Natural killer cell treated with Interleukin-12 subunit alpha and Interleukin-12 subunit beta and Interleukin-15 and Interleukin-18, amount 100 ng/mL, for 72 hours (primary cell): Measurements from ENCODE around the gene TPK1. TPM values are rescaled to one million over a fixed set of nuclear protein-coding genes. Genes with fewer than 3 reads are reported as not detected.

Experiments
- ATAC-seq, 2 donors: fragments of 150-1000 bp; cut with Tn5 transposase in 1 of 2; sonication (Bioruptor Pico), chemical (Tn5 transposase) in 1 of 2; 2 replicates each; pipeline ENCODE4 v1.10.0; 2021
- DNase-seq: peaks from one replicate; pipeline ENCODE4 v3.0.0; 2022; ENCODE audit warnings: low spot score
- H3K27ac Mint-ChIP-seq, 2 donors: 1 replicate in 1 of 2; 2 replicates in 1 of 2; pipeline ENCODE4 v1.8.0; 2022; ENCODE audit warnings: mixed read lengths in 2 of 2, mild to moderate bottlenecking in 1 of 2, moderate library complexity in 1 of 2
- H3K27me3 Mint-ChIP-seq, 2 donors: 1 replicate in 1 of 2; 2 replicates in 1 of 2; pipeline ENCODE4 v1.8.0; 2022; ENCODE audit warnings: mixed read lengths in 2 of 2
- H3K36me3 Mint-ChIP-seq: one replicate; pipeline ENCODE4 v1.8.0; 2022; ENCODE audit warnings: mixed read lengths
- H3K4me1 Mint-ChIP-seq, 2 donors: 1 replicate in 1 of 2; 2 replicates in 1 of 2; pipeline ENCODE4 v1.8.0; 2022; ENCODE audit warnings: low read depth in 2 of 2, mixed read lengths in 2 of 2, mild to moderate bottlenecking in 1 of 2
- H3K4me3 Mint-ChIP-seq: one replicate; pipeline ENCODE4 v1.8.0; 2022; ENCODE audit warnings: mixed read lengths
- H3K9me3 Mint-ChIP-seq: 2 replicates; pipeline ENCODE4 v1.8.0; 2022; ENCODE audit warnings: mixed read lengths
- total RNA-seq, 2 donors: library from RNA; stranded (reverse); gene quantifications; one replicate each; pipeline ENCODE4 v1.2.3, GENCODE V29; 2022

Gene TPK1
- total RNA-seq, 2 donors from 2014 or later = 10.7 to 13.0 TPM

DNA sequence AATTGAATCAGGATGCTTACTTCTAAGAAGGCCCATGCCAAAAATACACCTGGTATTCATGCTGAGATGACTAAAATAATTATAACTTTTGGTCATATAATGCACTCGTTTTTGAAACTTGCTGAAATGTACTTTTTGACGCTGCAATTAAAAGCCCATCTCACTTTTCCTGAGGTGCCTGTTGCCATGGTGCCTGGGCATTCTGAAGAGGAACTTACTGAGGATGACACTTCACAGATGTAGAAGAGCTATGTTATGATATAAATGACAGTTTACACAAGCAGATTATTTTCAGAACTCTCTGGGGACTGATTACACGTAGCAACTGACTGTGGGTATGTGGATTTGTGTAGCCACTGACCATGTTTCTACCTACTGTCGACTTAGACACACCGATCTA is 182.4 kb downstream of the TPK1 start:
- H3K27ac Mint-ChIP-seq = no peak overlapping the region
- no peaks in the 10 kb centered on the region for H3K9me3 Mint-ChIP-seq

DNA sequence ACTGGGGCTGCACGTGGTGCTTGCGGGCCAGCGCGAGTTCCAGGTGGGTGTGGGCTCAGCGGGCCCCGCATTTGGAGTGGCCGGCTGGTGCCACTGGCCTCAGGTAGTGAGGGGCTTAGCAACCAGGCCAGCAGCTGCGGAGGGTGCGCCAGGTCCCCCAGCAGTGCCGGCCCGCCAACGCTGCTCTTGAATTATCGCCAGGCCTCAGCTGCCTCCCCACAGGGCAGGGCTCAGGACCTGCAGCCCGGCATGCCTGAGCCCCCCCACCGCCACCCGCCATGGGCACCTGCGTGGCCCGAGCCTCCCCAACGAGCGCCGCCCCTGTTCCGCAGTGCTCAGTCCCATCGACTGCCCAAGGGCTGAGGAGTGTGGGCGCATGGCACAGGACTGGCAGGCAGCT is 185.4 kb downstream of the TPK1 start:
- peaks cover 0 to 15% of the 10 kb centered on the region in 2 donors for H3K4me1 Mint-ChIP-seq
- H3K4me3 Mint-ChIP-seq = no peak overlapping the region
- H3K9me3 Mint-ChIP-seq = no peaks in the 10 kb centered on the region
- no peaks in the 10 kb centered on the region for H3K27me3 Mint-ChIP-seq
- H3K36me3 Mint-ChIP-seq = peaks cover 13% of the 10 kb centered on the region
- no peak for ATAC-seq
- DNase-seq = no peak
- no peak overlapping the region for H3K27ac Mint-ChIP-seq

More for the DNA sequence above, 182.4 kb downstream of the TPK1 start:
- H3K4me3 Mint-ChIP-seq = no peak overlapping the region
- H3K27me3 Mint-ChIP-seq = no peaks in the 10 kb centered on the region
- H3K36me3 Mint-ChIP-seq = peaks cover 5% of the 10 kb centered on the region
- peaks cover 4 to 15% of the 10 kb centered on the region in 2 donors for H3K4me1 Mint-ChIP-seq
- ATAC-seq = no peak
- no peak for DNase-seq

DNA sequence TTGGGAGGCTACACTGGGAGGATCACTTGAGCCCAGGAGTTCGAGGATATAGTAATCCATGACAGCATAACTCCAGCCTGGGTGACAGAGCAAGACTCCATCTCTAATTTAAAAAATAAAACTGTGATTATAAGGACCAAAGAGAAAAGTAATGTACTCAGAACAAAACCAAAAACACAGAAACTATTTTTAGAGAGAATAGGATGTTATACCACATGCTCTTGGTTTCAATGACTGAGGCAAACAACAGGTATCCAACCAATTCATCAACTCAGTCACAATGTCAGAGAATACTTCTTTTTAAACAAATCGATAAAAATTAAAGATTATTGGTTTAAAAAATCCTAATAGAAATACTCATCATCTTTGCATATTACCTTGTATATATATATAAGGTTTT is 186.7 kb downstream of the TPK1 start:
- ATAC-seq (no peak), DNase-seq (no peak)
- peaks cover 0 to 15% of the 10 kb centered on the region in 2 donors for H3K4me1 Mint-ChIP-seq
- no peaks in the 10 kb centered on the region for H3K27me3 Mint-ChIP-seq
- H3K9me3 Mint-ChIP-seq = no peaks in the 10 kb centered on the region
- no peak overlapping the region for H3K4me3 Mint-ChIP-seq
- H3K36me3 Mint-ChIP-seq = peaks cover 13% of the 10 kb centered on the region
- no peak overlapping the region for H3K27ac Mint-ChIP-seq

DNA sequence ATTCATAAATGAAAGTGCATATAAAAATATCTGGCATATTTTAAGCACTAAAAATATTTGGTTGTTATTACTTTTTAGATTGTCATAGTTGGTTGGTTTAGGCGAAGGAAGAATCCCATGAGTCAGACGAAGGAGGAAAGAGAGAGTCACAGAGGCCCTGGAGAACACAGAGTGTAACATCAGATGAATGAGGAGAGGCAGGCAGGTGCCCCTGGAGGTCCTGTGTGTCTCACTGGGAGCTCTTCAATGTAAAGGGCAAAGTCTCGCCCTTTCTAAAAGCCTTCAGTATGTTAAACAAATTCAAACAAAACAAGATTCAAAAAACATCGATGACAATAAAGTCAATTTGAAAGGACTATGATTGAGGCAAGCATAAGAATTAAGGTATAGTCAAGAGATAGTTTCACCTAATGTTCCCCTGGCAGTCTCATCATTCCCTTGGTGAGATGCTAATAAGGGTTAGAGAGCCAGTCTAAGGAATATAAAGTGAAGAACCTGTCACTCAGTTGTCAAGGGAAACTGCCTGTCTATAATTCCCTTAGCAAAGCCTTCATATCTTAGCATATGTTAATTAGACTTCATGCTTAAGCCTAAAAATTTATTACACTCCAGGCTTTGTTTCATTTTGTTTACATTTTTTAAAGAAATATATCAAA is 194.3 kb downstream of the TPK1 start:
- no peaks in the 10 kb centered on the region for H3K36me3 Mint-ChIP-seq
- no peaks in the 10 kb centered on the region for H3K9me3 Mint-ChIP-seq
- ATAC-seq (no peak), DNase-seq (no peak)
- no peaks in the 10 kb centered on the region for H3K27me3 Mint-ChIP-seq
- H3K4me3 Mint-ChIP-seq = no peak overlapping the region
- no peaks in the 10 kb centered on the region for H3K4me1 Mint-ChIP-seq
- H3K27ac Mint-ChIP-seq = no peak overlapping the region

DNA sequence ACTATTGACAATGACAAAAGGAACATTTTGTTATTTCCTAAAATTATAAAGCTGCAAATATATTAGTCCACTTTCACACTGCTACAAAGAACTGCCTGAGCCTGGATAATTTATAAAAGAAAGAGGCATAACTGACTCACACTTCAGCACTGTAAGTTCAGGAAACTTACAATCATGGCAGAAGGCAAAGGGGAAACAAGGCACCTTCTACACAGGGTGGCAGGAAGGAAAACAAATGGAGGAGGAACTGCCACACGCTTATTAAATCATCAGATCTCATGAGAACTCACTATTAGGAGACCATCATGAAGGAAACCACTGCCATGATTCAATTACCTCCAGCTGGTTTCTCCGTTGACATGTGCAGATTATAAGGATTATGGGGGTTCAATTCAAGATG is 203.1 kb downstream of the TPK1 start:
- peaks cover 5% of the 10 kb centered on the region for H3K36me3 Mint-ChIP-seq
- no peak overlapping the region for H3K4me3 Mint-ChIP-seq
- no peaks in the 10 kb centered on the region for H3K9me3 Mint-ChIP-seq
- no peak overlapping the region for H3K27ac Mint-ChIP-seq
- H3K27me3 Mint-ChIP-seq = no peaks in the 10 kb centered on the region
- DNase-seq (no peak), ATAC-seq (no peak)
- peaks cover 0 to 5% of the 10 kb centered on the region in 2 donors for H3K4me1 Mint-ChIP-seq

DNA sequence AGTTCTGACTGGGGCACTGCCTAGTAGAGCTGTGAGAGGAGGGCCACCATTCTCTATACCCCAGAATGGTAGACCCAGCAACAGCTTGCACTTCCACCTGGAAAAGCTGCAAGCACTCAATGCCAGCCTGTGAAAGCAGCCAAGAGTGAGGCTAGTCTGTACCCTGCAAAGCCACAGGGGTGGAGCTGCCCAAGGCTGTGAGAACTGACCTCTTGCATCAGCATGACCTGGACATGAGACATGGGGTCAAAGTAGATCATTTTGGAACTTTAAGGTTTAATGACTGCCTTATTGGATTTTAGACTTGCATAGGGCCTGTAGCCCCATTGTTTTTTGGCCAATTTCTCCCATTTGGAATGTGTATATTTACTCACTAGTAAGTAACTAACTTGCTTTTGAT is 206.3 kb downstream of the TPK1 start:
- Mint-ChIP-seq H3K27me3 (no peaks in the 10 kb centered on the region), H3K36me3 (peaks cover 5% of the 10 kb centered on the region)

DNA sequence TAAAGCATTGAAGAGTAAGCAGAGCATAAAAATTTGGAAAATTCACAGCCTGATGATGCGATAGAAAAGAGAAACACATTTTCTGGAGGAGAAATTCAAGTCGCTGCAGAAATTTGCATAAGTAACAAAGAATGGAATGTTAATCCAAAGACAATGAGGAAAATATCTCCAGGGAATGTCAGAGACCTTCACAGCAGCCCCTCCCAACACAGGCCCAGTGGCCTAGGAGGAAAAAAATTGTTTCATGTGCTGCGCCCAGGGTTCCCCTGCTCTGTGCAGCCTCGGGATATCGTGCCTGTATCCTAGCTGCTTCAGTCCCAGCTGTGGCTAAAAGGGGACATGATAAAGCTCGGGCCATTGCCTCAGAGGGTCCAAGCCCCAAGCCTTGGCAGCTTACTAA is 206.8 kb downstream of the TPK1 start:
- no peak overlapping the region for H3K27ac Mint-ChIP-seq
- ATAC-seq (no peak), DNase-seq (no peak)
- H3K36me3 Mint-ChIP-seq = peaks cover 5% of the 10 kb centered on the region
- no peaks in the 10 kb centered on the region for H3K9me3 Mint-ChIP-seq
- peaks cover 0 to 5% of the 10 kb centered on the region in 2 donors for H3K4me1 Mint-ChIP-seq
- no peak overlapping the region for H3K4me3 Mint-ChIP-seq
- H3K27me3 Mint-ChIP-seq = no peaks in the 10 kb centered on the region

More for the DNA sequence above, 206.3 kb downstream of the TPK1 start:
- ATAC-seq (no peak), DNase-seq (no peak)
- Mint-ChIP-seq H3K4me3 (no peak overlapping the region), H3K4me1 (peaks cover 0 to 5% of the 10 kb centered on the region in 2 donors), H3K27ac (no peak overlapping the region), H3K9me3 (no peaks in the 10 kb centered on the region)

DNA sequence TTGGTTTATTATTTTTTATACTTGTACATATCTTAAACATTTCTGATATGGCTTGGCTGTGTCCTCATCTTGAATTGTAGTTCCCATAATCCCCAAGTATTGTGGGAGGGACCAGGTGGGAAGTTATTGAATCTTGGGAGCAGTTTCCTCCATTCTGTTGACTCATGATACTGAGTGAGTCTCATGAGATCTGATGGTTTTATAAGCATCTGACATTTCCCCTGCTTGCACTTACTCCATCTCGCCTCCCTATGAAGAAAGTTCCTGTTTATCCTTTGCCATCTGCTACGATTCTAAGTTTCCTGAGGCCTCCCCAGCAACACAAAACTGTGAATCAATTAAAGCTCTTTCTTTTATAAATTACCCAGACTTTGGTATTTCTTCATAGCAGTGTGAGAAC is 207.7 kb downstream of the TPK1 start:
- Mint-ChIP-seq H3K36me3 (peaks cover 5% of the 10 kb centered on the region), H3K27me3 (no peaks in the 10 kb centered on the region), H3K4me3 (no peak overlapping the region), H3K9me3 (no peaks in the 10 kb centered on the region), H3K4me1 (peaks cover 0 to 5% of the 10 kb centered on the region in 2 donors), H3K27ac (no peak overlapping the region)
- ATAC-seq = no peak
- no peak for DNase-seq

DNA sequence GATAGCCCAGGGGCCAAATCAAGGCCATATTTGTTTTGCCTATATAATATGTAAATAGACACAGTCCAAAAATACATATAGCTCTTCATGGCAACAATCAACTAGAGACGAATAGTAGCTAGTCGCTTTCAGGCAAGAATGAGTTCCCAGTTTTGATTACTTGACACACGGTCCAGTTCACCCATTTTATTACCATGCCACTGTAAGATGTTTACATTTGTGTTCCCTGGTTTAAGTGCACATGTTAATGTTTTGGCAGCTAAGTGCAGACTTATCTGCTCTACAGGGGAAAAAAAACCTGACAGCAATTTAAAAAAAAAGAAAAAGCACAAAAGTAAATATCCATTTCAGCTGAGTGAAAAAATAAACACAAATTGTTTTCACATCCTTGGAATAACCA is 213.1 kb downstream of the TPK1 start:
- H3K27ac Mint-ChIP-seq = no peak overlapping the region
- H3K4me3 Mint-ChIP-seq = no peak overlapping the region
- peaks cover 8% of the 10 kb centered on the region for H3K36me3 Mint-ChIP-seq
- H3K27me3 Mint-ChIP-seq = no peaks in the 10 kb centered on the region
- H3K4me1 Mint-ChIP-seq = no peaks in the 10 kb centered on the region
- DNase-seq = no peak
- no peak for ATAC-seq
- peaks cover 4% of the 10 kb centered on the region for H3K9me3 Mint-ChIP-seq

DNA sequence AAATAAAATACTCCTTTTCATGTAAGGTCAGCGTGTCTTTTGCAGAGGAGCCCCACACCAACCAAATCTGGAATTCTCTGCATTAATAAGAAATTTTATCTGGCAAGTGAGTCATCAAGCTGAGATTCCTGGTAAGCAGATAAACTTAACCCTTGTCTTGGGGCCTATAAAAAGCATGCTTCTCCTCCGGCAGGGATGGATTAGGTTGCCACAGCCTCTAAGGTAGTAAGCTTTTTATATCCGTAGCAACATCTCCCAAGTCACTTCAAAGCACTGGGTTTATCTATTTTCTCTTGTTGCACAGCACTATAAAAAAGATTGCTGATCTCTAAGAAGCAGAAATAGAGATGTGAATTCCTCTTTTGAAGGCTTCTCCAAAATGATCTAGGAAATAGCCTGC is 229.6 kb downstream of the TPK1 start:
- no peaks in the 10 kb centered on the region for H3K4me1 Mint-ChIP-seq
- no peaks in the 10 kb centered on the region for H3K36me3 Mint-ChIP-seq
- H3K27me3 Mint-ChIP-seq = no peaks in the 10 kb centered on the region
- no peak for ATAC-seq
- H3K4me3 Mint-ChIP-seq = no peak overlapping the region
- no peak for DNase-seq
- no peaks in the 10 kb centered on the region for H3K9me3 Mint-ChIP-seq
- H3K27ac Mint-ChIP-seq = no peak overlapping the region

DNA sequence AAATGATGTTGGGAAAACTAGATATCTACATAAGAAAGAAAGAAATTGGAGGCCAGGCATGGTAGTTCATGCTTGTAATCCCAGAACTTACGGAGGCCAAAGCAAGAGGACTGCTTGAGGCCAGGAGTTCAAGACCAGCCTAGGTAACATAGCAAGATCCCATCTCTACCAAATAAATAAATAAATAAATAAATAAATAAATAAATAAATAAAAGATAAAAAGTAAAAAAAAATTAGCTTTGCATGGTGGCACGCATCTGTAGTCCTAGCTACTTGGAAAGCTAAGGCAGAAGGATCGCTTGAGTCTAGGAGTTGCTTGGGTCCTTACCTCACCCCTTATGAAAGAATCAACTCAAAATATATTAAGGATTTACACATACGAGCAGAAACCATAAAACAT is 238.9 kb downstream of the TPK1 start:
- no peaks in the 10 kb centered on the region for H3K4me1 Mint-ChIP-seq
- ATAC-seq = no peak
- no peak overlapping the region for H3K27ac Mint-ChIP-seq
- no peak for DNase-seq
- H3K9me3 Mint-ChIP-seq = peaks cover 9% of the 10 kb centered on the region
- no peaks in the 10 kb centered on the region for H3K27me3 Mint-ChIP-seq
- no peak overlapping the region for H3K4me3 Mint-ChIP-seq
- peaks cover 15% of the 10 kb centered on the region for H3K36me3 Mint-ChIP-seq

DNA sequence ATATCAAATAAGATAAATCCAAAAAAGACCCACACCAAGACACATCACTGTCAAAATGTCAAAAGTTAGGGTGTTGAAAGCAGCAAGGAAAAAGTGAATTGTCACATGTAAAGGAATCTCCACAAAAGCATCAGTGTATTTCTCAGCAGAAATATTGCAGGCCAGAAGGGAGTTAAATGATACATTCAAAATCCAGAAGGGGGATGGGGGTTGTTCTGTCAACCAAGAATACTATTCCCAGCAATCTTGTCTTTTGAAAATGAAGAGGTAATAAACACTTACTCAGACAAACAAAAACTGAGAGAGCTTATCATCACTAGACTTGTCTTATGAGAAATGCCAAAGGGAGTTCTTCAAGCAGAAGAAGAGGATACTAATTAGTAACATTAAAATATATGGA is 241.3 kb downstream of the TPK1 start:
- Mint-ChIP-seq H3K4me3 (no peak overlapping the region), H3K9me3 (peaks cover 9% of the 10 kb centered on the region), H3K27me3 (no peaks in the 10 kb centered on the region), H3K36me3 (peaks cover 15% of the 10 kb centered on the region), H3K4me1 (no peaks in the 10 kb centered on the region), H3K27ac (no peak overlapping the region)
- DNase-seq (no peak), ATAC-seq (no peak)

DNA sequence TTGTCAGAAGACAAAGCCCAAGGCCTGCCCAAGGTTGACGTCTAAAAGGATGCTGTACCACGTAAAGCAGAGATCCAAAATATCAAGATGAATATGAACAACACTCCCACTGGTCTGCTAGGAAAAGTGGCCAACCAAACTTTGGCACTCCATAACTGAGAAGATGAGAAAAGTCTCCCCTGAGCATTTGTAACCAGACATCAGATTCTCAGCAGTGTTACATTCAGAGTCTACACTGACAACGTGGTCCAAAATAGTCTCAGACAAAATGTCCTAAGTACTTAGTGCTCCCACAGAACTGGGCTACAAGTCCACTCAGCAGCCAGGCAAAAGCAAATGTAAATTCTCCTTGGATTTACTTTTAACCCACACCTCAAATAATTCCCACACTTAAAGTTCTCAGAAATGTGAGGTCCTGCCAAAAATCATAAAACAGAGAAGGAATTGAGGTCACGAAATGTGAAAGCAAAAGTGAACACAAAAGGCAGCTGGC is 247.2 kb downstream of the TPK1 start:
- no peaks in the 10 kb centered on the region for H3K9me3 Mint-ChIP-seq
- H3K4me3 Mint-ChIP-seq = no peak overlapping the region
- H3K27ac Mint-ChIP-seq = no peak overlapping the region
- no peaks in the 10 kb centered on the region for H3K4me1 Mint-ChIP-seq
- DNase-seq = no peak
- ATAC-seq = no peak
- H3K27me3 Mint-ChIP-seq = no peaks in the 10 kb centered on the region
- H3K36me3 Mint-ChIP-seq = peaks cover 11% of the 10 kb centered on the region

DNA sequence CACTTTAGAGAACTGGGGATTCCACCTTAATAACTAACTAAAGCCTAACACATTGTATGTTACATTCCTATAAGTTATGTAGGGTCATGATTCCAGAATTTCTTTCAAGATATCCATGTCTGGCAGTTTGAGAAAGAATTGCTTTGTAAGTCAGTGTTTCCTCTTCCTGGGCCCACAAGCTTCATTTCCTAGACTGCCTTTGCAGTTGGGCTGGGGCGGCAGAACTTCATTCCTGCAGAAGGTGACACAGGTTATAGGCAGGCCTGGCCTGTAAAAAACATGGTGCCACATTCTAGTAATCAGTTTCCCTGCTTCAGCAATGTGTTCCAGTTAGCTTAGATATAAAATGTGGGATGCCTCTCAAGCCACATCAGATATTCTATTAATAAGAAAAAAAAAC is 248.2 kb downstream of the TPK1 start:
- H3K27me3 Mint-ChIP-seq = no peaks in the 10 kb centered on the region
- no peak for ATAC-seq
- H3K4me3 Mint-ChIP-seq = no peak overlapping the region
- no peak overlapping the region for H3K27ac Mint-ChIP-seq
- H3K36me3 Mint-ChIP-seq = peaks cover 5% of the 10 kb centered on the region
- H3K9me3 Mint-ChIP-seq = no peaks in the 10 kb centered on the region
- no peaks in the 10 kb centered on the region for H3K4me1 Mint-ChIP-seq
- no peak for DNase-seq

DNA sequence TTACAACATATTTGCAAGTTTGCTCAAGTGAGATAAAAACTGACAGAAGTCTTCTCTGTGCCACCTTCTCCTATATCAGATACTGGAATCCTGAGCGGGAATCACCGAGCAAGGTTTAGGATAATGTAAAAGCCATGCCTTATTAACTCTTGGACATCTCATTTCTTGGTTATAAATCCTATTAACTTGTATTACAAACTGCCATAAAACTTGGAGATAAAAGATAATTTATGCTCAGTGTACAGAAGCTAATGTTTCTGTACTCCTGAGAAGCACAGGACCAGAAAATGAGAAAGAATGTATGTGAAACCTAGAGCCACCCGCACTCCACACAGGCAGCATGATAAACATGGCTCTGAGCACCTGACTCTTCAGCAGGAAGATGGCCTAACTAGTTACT is 251.1 kb downstream of the TPK1 start:
- H3K4me3 Mint-ChIP-seq = no peak overlapping the region
- no peaks in the 10 kb centered on the region for H3K27me3 Mint-ChIP-seq
- no peaks in the 10 kb centered on the region for H3K4me1 Mint-ChIP-seq
- no peak overlapping the region for H3K27ac Mint-ChIP-seq
- ATAC-seq (no peak), DNase-seq (no peak)
- no peaks in the 10 kb centered on the region for H3K9me3 Mint-ChIP-seq
- H3K36me3 Mint-ChIP-seq = peaks cover 9% of the 10 kb centered on the region
